Kidney (tissue), 14 donors: ENCODE data around the gene SEC22A. TPM values are rescaled to one million over a fixed set of nuclear protein-coding genes. Genes with fewer than 3 reads are reported as not detected.

Experiments
- DNase-seq, 5 donors: peaks; one replicate each; pipeline ENCODE4 v3.0.0-alpha.2; 2013 to 2020
- FAIRE-seq: peaks from 2 replicates; lab custom pipeline; 2012; peaks lifted over from hg19 to GRCh38; lab: Jason Lieb, UNC
- H3K27ac ChIP-seq, 2 donors: one replicate each; pipeline ENCODE4 v1.7.0; 2013; ENCODE audit warnings: low read depth in 2 of 2, low read length in 2 of 2, inconsistent platforms in 1 of 2
- H3K27me3 ChIP-seq: one replicate; pipeline ENCODE4 v1.7.1; 2013; ENCODE audit warnings: low read length, inconsistent platforms; ENCODE audit not compliant: control insufficient read depth, insufficient read depth
- H3K36me3 ChIP-seq, 3 donors: one replicate each; pipeline versions ENCODE4 v1.7.0 to v1.7.1; 2013; ENCODE audit warnings: low read length in 3 of 3, control low read depth in 1 of 3, inconsistent platforms in 1 of 3; ENCODE audit not compliant: insufficient read depth in 3 of 3, control insufficient read depth in 2 of 3
- H3K4me1 ChIP-seq, 3 donors: one replicate each; pipeline versions ENCODE4 v1.7.0 to v1.7.1; 2013; ENCODE audit warnings: low read length in 3 of 3, inconsistent platforms in 1 of 3, low read depth in 1 of 3; ENCODE audit not compliant: control insufficient read depth in 2 of 3, insufficient read depth in 2 of 3
- H3K4me3 ChIP-seq, 3 donors: one replicate each; pipeline versions ENCODE4 v1.7.0 to v1.8.1; 2013; ENCODE audit warnings: low read length in 3 of 3, control low read depth in 1 of 3, inconsistent platforms in 1 of 3
- H3K9ac ChIP-seq, 3 donors: one replicate each; pipeline versions ENCODE4 v1.7.0 to v1.7.1; 2013; ENCODE audit warnings: low read length in 3 of 3, control low read depth in 1 of 3, inconsistent platforms in 1 of 3
- H3K9me3 ChIP-seq, 3 donors: one replicate each; pipeline versions ENCODE4 v1.7.0 to v1.7.1; 2013; ENCODE audit warnings: low read length in 3 of 3, control low read depth in 1 of 3, inconsistent platforms in 1 of 3; ENCODE audit not compliant: control insufficient read depth in 2 of 3, insufficient read depth in 1 of 3
- CTCF ChIP-seq: IDR thresholded peaks from 3 replicates; pipeline ENCODE4 v1.5.1; 2012; ENCODE audit warnings: mild to moderate bottlenecking, moderate library complexity, borderline replicate concordance; ENCODE audit not compliant: insufficient read depth; ENCODE audit errors: extremely low read depth
- intact Hi-C: fragments of 100-400 bp; cut with DNase I; formaldehyde crosslinking; loops from one replicate; pipeline ENCODE4 v1.11.1; 2022
- polyA plus RNA-seq: library from polyadenylated mRNA; stranded (reverse); fragments of 350-450 nt; fragmentation: Illumina TruSeq; extraction: RNeasy Lipid Tissue Mini Kit (QIAGEN cat#74804); gene quantifications from one replicate; pipeline ENCODE4 v1.2.3, GENCODE V29; 2014; ENCODE audit warnings: low read depth, low replicate concordance; ENCODE audit not compliant: insufficient read depth
- total RNA-seq: library from RNA; stranded (reverse); fragmentation: NEBNext Ultra II Directional; extraction: Animal tissue kit (Norgen Biotek cat#: 25700); gene quantifications from one replicate; pipeline ENCODE4 v1.2.1, GENCODE V29; 2021
- donor health status: control.
- donor health status: control.
- donor health status: control.
- donor health status: control.
- donor health status: control.
- donor health status: DM: yes; HTN: yes; CAD: no.
- donor health status: Normal renal cell carcinoma (clear cell type).

The SEC22A gene
- total and polyA plus RNA-seq, 2 donors from 2014 or later: 14.8 to 18.6 TPM

- Histone ChIP-seq H3K9ac (no peak overlapping the region), H3K27me3 (no peaks in the 10 kb centered on the region), H3K36me3 (peaks cover 0 to 27% (median 12%) of the 10 kb centered on the region in 3 donors), H3K27ac (no peak overlapping the region), H3K4me1 (peaks cover 0 to 4% (median 0%) of the 10 kb centered on the region in 3 donors), H3K9me3 (no peaks in the 10 kb centered on the region), H3K4me3 (no peak overlapping the region)
- intact Hi-C loops: no loop called here
- no peak for TF ChIP-seq CTCF
- DNase-seq: no peak
- FAIRE-seq: no peak
Measured at GRCh38 chr3:123158330-123158729, 43.4 kb upstream of the SEC22A start.

GRCh38 chr3:123158899-123159390, 42.8 kb upstream of the SEC22A start:
- Histone ChIP-seq H3K27ac (no peak overlapping the region), H3K4me3 (no peak overlapping the region), H3K36me3 (peaks cover 0 to 27% (median 12%) of the 10 kb centered on the region in 3 donors), H3K4me1 (peaks cover 0 to 4% (median 0%) of the 10 kb centered on the region in 3 donors), H3K27me3 (no peaks in the 10 kb centered on the region), H3K9me3 (no peaks in the 10 kb centered on the region), H3K9ac (no peak overlapping the region)
- TF ChIP-seq CTCF: no peak
- FAIRE-seq (no peak), DNase-seq (no peak)
- intact Hi-C loops: no loop called here

GRCh38 chr3:123159926-123160635, 41.7 kb upstream of the SEC22A start:
- H3K36me3 ChIP-seq: peaks cover 0 to 31% (median 14%) of the 10 kb centered on the region in 3 donors
- H3K27me3 ChIP-seq: no peaks in the 10 kb centered on the region
- H3K27ac ChIP-seq: no peak overlapping the region
- DNase-seq (no peak), FAIRE-seq (no peak)
- no peak overlapping the region for H3K4me3 ChIP-seq
- no peak overlapping the region for H3K9ac ChIP-seq
- TF ChIP-seq CTCF: no peak
- intact Hi-C loops: no loop called here
- no peaks in the 10 kb centered on the region for H3K9me3 ChIP-seq
- H3K4me1 ChIP-seq: peaks cover 0 to 4% (median 0%) of the 10 kb centered on the region in 3 donors
